H1 (cell line): Measurements from ENCODE around the gene OPCML. TPM values are rescaled to one million over a fixed set of nuclear protein-coding genes. Genes with fewer than 3 reads are reported as not detected.

Experiments used
- CTCF ChIA-PET: fragments of 300-600 bp; sonication (Branson Sonifier 250); formaldehyde crosslinking; loops from one replicate; lab custom pipeline; 2021; ENCODE audit not compliant: partially characterized antibody; lab: Charles Lee
- POLR2A ChIA-PET: fragments of 300-600 bp; sonication (Branson Sonifier 250); formaldehyde crosslinking; loops from one replicate; lab custom pipeline; 2021; ENCODE audit warnings: inconsistent platforms; ENCODE audit not compliant: partially characterized antibody; lab: Charles Lee
- DNase-seq, 2 experiments: peaks; one replicate each; pipeline versions ENCODE4 v3.0.0 to v3.0.0-alpha.2; 2010 to 2022; ENCODE audit warnings: low spot score in 2 of 2, low read depth in 1 of 2, mixed read lengths in 1 of 2
- FAIRE-seq: peaks from 2 replicates; lab custom pipeline; 2011; peaks lifted over from hg19 to GRCh38; lab: Jason Lieb, UNC
- H2AFZ ChIP-seq: 2 replicates; pipeline ENCODE4 v1.8.1; 2012; ENCODE audit warnings: low read length, inconsistent platforms
- H2AK5ac ChIP-seq: 2 replicates; pipeline ENCODE4 v1.6.1; 2013; ENCODE audit warnings: low read depth, low read length
- H2BK120ac ChIP-seq: replicated peaks from 2 replicates; pipeline ENCODE3; 2013; ENCODE audit warnings: low read depth, low read length, inconsistent platforms
- H2BK12ac ChIP-seq: 2 replicates; pipeline ENCODE4 v1.6.1; 2013; ENCODE audit warnings: low read depth, low read length
- H2BK15ac ChIP-seq: 2 replicates; pipeline ENCODE4 v1.6.1; 2013; ENCODE audit warnings: low read length
- H2BK20ac ChIP-seq: 2 replicates; pipeline ENCODE4 v1.6.1; 2013; ENCODE audit warnings: low read length
- H2BK5ac ChIP-seq: 2 replicates; pipeline ENCODE4 v1.6.1; 2013; ENCODE audit warnings: low read depth, low read length
- H3K14ac ChIP-seq: 2 replicates; pipeline ENCODE4 v1.6.1; 2013; ENCODE audit warnings: inconsistent platforms; ENCODE audit not compliant: insufficient read length
- H3K18ac ChIP-seq: 2 replicates; pipeline ENCODE4 v1.6.1; 2013; ENCODE audit warnings: low read length; ENCODE audit errors: extremely low read depth
- H3K23ac ChIP-seq: 2 replicates; pipeline ENCODE4 v1.6.1; 2013; ENCODE audit warnings: inconsistent platforms; ENCODE audit not compliant: insufficient read length
- H3K23me2 ChIP-seq: 2 replicates; pipeline ENCODE4 v1.6.1; 2013; ENCODE audit warnings: low read depth, low read length
- H3K27ac ChIP-seq: 2 replicates; pipeline ENCODE4 v1.6.1; 2011; ENCODE audit warnings: low read depth, low read length, inconsistent platforms
- H3K27me3 ChIP-seq, 4 experiments: replicated peaks in 1 of 4; 1 replicate in 1 of 4; 2 replicates in 3 of 4; pipeline versions ENCODE4 v1.6.1 to v1.8.1; 2011 to 2013; ENCODE audit warnings: low read length in 3 of 4, mild to moderate bottlenecking in 3 of 4, inconsistent platforms in 2 of 4, mixed read lengths in 2 of 4, moderate library complexity in 1 of 4; ENCODE audit not compliant: control insufficient read depth in 3 of 4, insufficient read depth in 3 of 4; ENCODE audit errors: extremely low read depth in 1 of 4
- H3K36me3 ChIP-seq, 4 experiments: 2 replicates each; pipeline versions ENCODE4 v1.6.1 to v1.8.1; 2011 to 2013; ENCODE audit warnings: mild to moderate bottlenecking in 4 of 4, low read length in 3 of 4, moderate library complexity in 2 of 4, control low read depth in 1 of 4, inconsistent platforms in 1 of 4; ENCODE audit not compliant: insufficient read depth in 4 of 4, control insufficient read depth in 2 of 4
- H3K4ac ChIP-seq: replicated peaks from 2 replicates; pipeline ENCODE3; 2013; ENCODE audit warnings: low read length, low read depth, mixed read lengths, inconsistent platforms; ENCODE audit not compliant: insufficient read length
- H3K4me1 ChIP-seq, 4 experiments: replicated peaks in 1 of 4; 1 replicate in 1 of 4; 2 replicates in 3 of 4; pipeline versions ENCODE4 v1.6.1 to v1.8.1; 2011 to 2013; ENCODE audit warnings: low read length in 3 of 4, inconsistent platforms in 2 of 4, mixed read lengths in 1 of 4; ENCODE audit not compliant: insufficient read depth in 4 of 4, control insufficient read depth in 3 of 4
- H3K4me2 ChIP-seq, 2 experiments: 2 replicates each; pipeline versions ENCODE4 v1.6.1 to v1.8.1; 2011 to 2013; ENCODE audit warnings: low read depth in 2 of 2, low read length in 2 of 2, control low read depth in 1 of 2, inconsistent platforms in 1 of 2, mild to moderate bottlenecking in 1 of 2; ENCODE audit not compliant: insufficient read depth in 1 of 2
- H3K4me3 ChIP-seq, 4 experiments: fragments of 200-600, 300-600 bp in 1 of 4; sonication (generic), shearing (Covaris generic), sonication (Bioruptor Twin) in 1 of 4; 2 replicates each; pipeline versions ENCODE4 v1.5.1 to v1.8.1; 2011 to 2016; ENCODE audit warnings: low read length in 4 of 4, low read depth in 3 of 4, control low read depth in 2 of 4, inconsistent platforms in 2 of 4, mild to moderate bottlenecking in 2 of 4, mixed read lengths in 1 of 4, moderate library complexity in 1 of 4; ENCODE audit not compliant: insufficient read depth in 2 of 4; ENCODE audit errors: extremely low read depth in 1 of 4
- H3K56ac ChIP-seq: replicated peaks from 2 replicates; pipeline ENCODE3; 2013; ENCODE audit warnings: low read depth, mild to moderate bottlenecking, mixed read lengths, low read length, inconsistent platforms; ENCODE audit not compliant: insufficient read length
- H3K79me1 ChIP-seq: 2 replicates; pipeline ENCODE4 v1.6.1; 2013; ENCODE audit warnings: low read depth, low read length, control low read depth
- H3K79me2 ChIP-seq, 2 experiments: 2 replicates each; pipeline versions ENCODE4 v1.6.1 to v1.8.1; 2012 to 2013; ENCODE audit warnings: low read length in 2 of 2, mild to moderate bottlenecking in 2 of 2, inconsistent platforms in 1 of 2; ENCODE audit not compliant: insufficient read depth in 2 of 2, control insufficient read depth in 1 of 2
- H3K9ac ChIP-seq, 4 experiments: replicated peaks in 1 of 4; 1 replicate in 1 of 4; 2 replicates in 3 of 4; pipeline versions ENCODE4 v1.6.1 to v1.8.1; 2011 to 2013; ENCODE audit warnings: low read depth in 3 of 4, low read length in 3 of 4, control low read depth in 2 of 4, mild to moderate bottlenecking in 2 of 4, moderate library complexity in 2 of 4, inconsistent platforms in 1 of 4; ENCODE audit errors: extremely low read depth in 1 of 4
- H3K9me3 ChIP-seq, 2 experiments: 2 replicates each; pipeline versions ENCODE4 v1.6.1 to v1.8.1; 2012 to 2013; ENCODE audit warnings: mild to moderate bottlenecking in 2 of 2, moderate library complexity in 2 of 2, control low read depth in 1 of 2, inconsistent platforms in 1 of 2, low read depth in 1 of 2, low read length in 1 of 2, mixed read lengths in 1 of 2; ENCODE audit not compliant: insufficient read depth in 2 of 2
- H4K20me1 ChIP-seq, 2 experiments: replicated peaks in 1 of 2; 2 replicates each; pipeline versions ENCODE3 to v1.8.1; 2011 to 2013; ENCODE audit warnings: inconsistent platforms in 2 of 2, low read length in 2 of 2, mild to moderate bottlenecking in 1 of 2; ENCODE audit not compliant: insufficient read depth in 2 of 2, control insufficient read depth in 1 of 2
- H4K5ac ChIP-seq: 2 replicates; pipeline ENCODE4 v1.6.1; 2013; ENCODE audit warnings: low read length, low read depth, mixed read lengths, inconsistent platforms; ENCODE audit not compliant: insufficient read length
- H4K8ac ChIP-seq: 2 replicates; pipeline ENCODE4 v1.8.0; 2013; ENCODE audit warnings: mild to moderate bottlenecking, moderate library complexity, low read length, inconsistent platforms; ENCODE audit not compliant: insufficient read depth; ENCODE audit errors: extremely low read depth
- H4K91ac ChIP-seq: replicated peaks from 2 replicates; pipeline ENCODE3; 2013; ENCODE audit warnings: low read length, mixed read lengths, inconsistent platforms; ENCODE audit not compliant: insufficient read length
- CBX8 ChIP-seq: fragments of 300-800, 300-1000 bp; sonication (generic); IDR thresholded peaks from 2 replicates; pipeline ENCODE4 v1.7.1; 2016; ENCODE audit warnings: low read depth, low read length, borderline replicate concordance
- CHD1 ChIP-seq: IDR thresholded peaks from 2 replicates; pipeline ENCODE4 v1.6.1; 2012; ENCODE audit warnings: low read depth, low read length, improper control_type of control experiment
- CHD2 ChIP-seq: IDR thresholded peaks from 2 replicates; pipeline ENCODE4 v1.6.1; 2012; ENCODE audit warnings: low read length, improper control_type of control experiment
- CTCF ChIP-seq, 3 experiments: IDR thresholded peaks; 1 replicate in 2 of 3; 2 replicates in 1 of 3; pipeline versions ENCODE4 v1.5.1 to v1.6.1; 2011; ENCODE audit warnings: low read length in 3 of 3, mild to moderate bottlenecking in 3 of 3, inconsistent platforms in 2 of 3, low read depth in 1 of 3, moderate library complexity in 1 of 3; ENCODE audit not compliant: insufficient read depth in 1 of 3; ENCODE audit errors: control extremely low read depth in 1 of 3
- PHF8 ChIP-seq: fragments of 200-600 bp; sonication (generic); conservative IDR thresholded peaks from 2 replicates; pipeline ENCODE4 v1.7.1; 2012; ENCODE audit warnings: low read depth, mild to moderate bottlenecking, inconsistent platforms, low read length, moderate library complexity
- SAP30 ChIP-seq: fragments of 300-600 bp; sonication (generic); IDR thresholded peaks from 2 replicates; pipeline ENCODE4 v1.7.1; 2012; ENCODE audit warnings: low read length, moderate library complexity, mild to moderate bottlenecking, inconsistent platforms; ENCODE audit not compliant: insufficient read depth, insufficient replicate concordance
- SP2 ChIP-seq: IDR thresholded peaks from 2 replicates; pipeline ENCODE4 v1.6.1; 2012; ENCODE audit warnings: mild to moderate bottlenecking, low read length, inconsistent platforms
- SP4 ChIP-seq: IDR thresholded peaks from 2 replicates; pipeline ENCODE4 v1.6.1; 2012; ENCODE audit warnings: low read length, inconsistent platforms
- TCF12 ChIP-seq: IDR thresholded peaks from 2 replicates; pipeline ENCODE4 v1.6.1; 2011; ENCODE audit warnings: low read depth, mild to moderate bottlenecking, low read length
- USF2 ChIP-seq: IDR thresholded peaks from 2 replicates; pipeline ENCODE4 v1.6.1; 2011; ENCODE audit warnings: low read length, improper control_type of control experiment
- ZNF274 ChIP-seq: IDR thresholded peaks from 2 replicates; pipeline ENCODE4 v1.7.0; 2012; ENCODE audit warnings: low read length, borderline replicate concordance; ENCODE audit errors: extremely low read depth
- WGBS, 2 experiments: shearing (Covaris generic) in 1 of 2; methylation state at CpG; one replicate each; pipeline versions ENCODE4 v1.1.6 to v1.1.7; 2013 to 2015; ENCODE audit warnings: low lambda C conversion rate in 2 of 2, mixed read lengths in 2 of 2, inconsistent platforms in 1 of 2, low coverage in 1 of 2, missing lambda C conversion rate in 1 of 2; ENCODE audit not compliant: insufficient replicate concordance in 2 of 2, insufficient coverage in 1 of 2, insufficient read length in 1 of 2; ENCODE audit errors: extremely low coverage in 1 of 2, missing lambda C conversion rate in 1 of 2; 5-methylcytosine and 5-hydroxymethylcytosine counted together
- polyA plus RNA-seq, 7 experiments: library from polyadenylated mRNA; depleted of rRNA in 3 of 7; stranded (reverse) in 5 of 7; unstranded in 2 of 7; fragments of >200 nt in 5 of 7; fragments of 200-250 nt in 2 of 7; gene quantifications; 1 replicate in 5 of 7; 2 replicates in 1 of 7; 4 replicates in 1 of 7; pipeline versions ENCODE4 v1.2.1 to v1.2.3, GENCODE V29; 2011 to 2013; ENCODE audit warnings: missing spikeins in 2 of 7, mixed read lengths in 2 of 7
- total RNA-seq: library from RNA; stranded (reverse); fragmentation: NEBNext Ultra II Directional; extraction: Animal tissue kit (Norgen Biotek cat#: 25700); gene quantifications from 2 replicates; pipeline ENCODE4 v1.2.1, GENCODE V29; 2021

The OPCML gene
- total and polyA plus RNA-seq, 2 of the 8 experiments (the other 6 are each of a cell fraction or from before 2014, with no cell fraction given), result 2.3 to 3.1 TPM

- Histone ChIP-seq H3K4me3 (no peak overlapping the region), H2BK12ac (no peak overlapping the region), H3K9me3 (no peaks in the 10 kb centered on the region), H3K4me2 (no peak overlapping the region), H2BK5ac (no peak overlapping the region), H3K14ac (no peak overlapping the region), H4K5ac (no peak overlapping the region), H4K91ac (no peak overlapping the region), H2BK120ac (no peak overlapping the region), H3K23me2 (peaks cover 10% of the 10 kb centered on the region; the same call in 1 of the 2 replicates), H4K8ac (no peak overlapping the region), H3K4ac (no peak overlapping the region), H2AFZ (no peak overlapping the region), H3K36me3 (no peaks in the 10 kb centered on the region), H3K27me3 (no peaks in the 10 kb centered on the region), H4K20me1 (no peaks in the 10 kb centered on the region), H2BK15ac (no peak overlapping the region), H3K18ac (no peak overlapping the region), H3K56ac (peak overlapping the region; percentile 26), H3K79me1 (no peaks in the 10 kb centered on the region), H2BK20ac (no peak overlapping the region), H2AK5ac (no peak overlapping the region), H3K79me2 (no peaks in the 10 kb centered on the region), H3K9ac (no peak overlapping the region), H3K23ac (no peak overlapping the region), H3K4me1 (no peaks in the 10 kb centered on the region), H3K27ac (no peak overlapping the region)
- DNase-seq, result no peak
- ChIA-PET CTCF (no interaction called here), POLR2A (no interaction called here)
- 100% methylated on average over 2 of the region's 7 CpGs; no CpG with 5 or more reads in 1 of the 2 experiments for WGBS, 2 experiments
- FAIRE-seq, result no peak
- TF ChIP-seq CHD1 (no peak), SP2 (no peak), CHD2 (no peak), TCF12 (no peak), PHF8 (no peak), SAP30 (no peak), CTCF (IDR thresholded peaks at IDR 0.05; ENCODE audit: control extremely low read depth in 1 of 3, insufficient read depth in 1 of 3, low read depth in 1 of 3, low read length in 3 of 3) (no peak), USF2 (no peak), SP4 (no peak), ZNF274 (no peak), CBX8 (no peak)
Measured at GRCh38 chr11:133326849-133327248, 205.5 kb downstream of the OPCML start.
